HG03354 (cell line): ENCODE measurements around the gene CLMN.
"Not testable (repeated sequence)": the region's sequence is repeated elsewhere in the genome, so short reads cannot be mapped to it uniquely, and the experiment has no call there.

Source experiments
- ATAC-seq: cut with Tn5 transposase; IDR thresholded peaks from one replicate; pipeline ENCODE4 v1.9.1; 2021; ENCODE audit warnings: mild to moderate bottlenecking; ENCODE audit not compliant: unreplicated experiment, poor library complexity, severe bottlenecking

Gene CLMN

GRCh38 chr14:95188380-95188779 lies 131.3 kb downstream of the CLMN start:
- ATAC-seq = no peak

DNA sequence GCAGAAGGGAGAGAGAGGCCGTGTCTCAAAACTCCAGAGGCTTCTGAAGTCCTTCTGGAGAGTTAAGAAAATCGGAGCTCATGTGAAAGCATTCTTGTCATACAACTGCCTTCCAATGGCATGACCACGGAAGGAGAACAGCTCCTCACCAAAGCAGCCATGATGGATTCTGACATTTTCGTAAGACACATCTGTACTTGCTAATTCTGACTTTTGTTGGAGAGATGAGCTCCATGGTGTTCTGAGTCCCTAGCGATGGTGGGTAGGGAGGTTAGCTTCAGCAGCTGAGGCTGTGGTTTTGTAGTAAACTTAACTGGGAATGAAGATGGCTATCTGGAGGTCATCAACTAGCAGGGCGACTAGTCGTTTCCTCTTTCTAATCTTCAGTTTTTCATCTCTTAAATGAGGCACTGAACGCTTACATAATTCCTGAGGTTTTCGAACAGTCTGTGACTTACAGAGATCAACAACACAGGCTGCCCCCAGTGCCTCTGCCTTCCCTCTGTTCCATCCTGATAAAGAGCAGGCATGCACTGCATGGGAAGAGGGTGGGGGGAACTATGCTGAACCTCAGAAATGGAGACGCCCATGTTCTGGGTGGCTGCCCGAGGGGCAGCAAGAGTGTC lies 133.8 kb downstream of the CLMN start:
- no peak for ATAC-seq

DNA sequence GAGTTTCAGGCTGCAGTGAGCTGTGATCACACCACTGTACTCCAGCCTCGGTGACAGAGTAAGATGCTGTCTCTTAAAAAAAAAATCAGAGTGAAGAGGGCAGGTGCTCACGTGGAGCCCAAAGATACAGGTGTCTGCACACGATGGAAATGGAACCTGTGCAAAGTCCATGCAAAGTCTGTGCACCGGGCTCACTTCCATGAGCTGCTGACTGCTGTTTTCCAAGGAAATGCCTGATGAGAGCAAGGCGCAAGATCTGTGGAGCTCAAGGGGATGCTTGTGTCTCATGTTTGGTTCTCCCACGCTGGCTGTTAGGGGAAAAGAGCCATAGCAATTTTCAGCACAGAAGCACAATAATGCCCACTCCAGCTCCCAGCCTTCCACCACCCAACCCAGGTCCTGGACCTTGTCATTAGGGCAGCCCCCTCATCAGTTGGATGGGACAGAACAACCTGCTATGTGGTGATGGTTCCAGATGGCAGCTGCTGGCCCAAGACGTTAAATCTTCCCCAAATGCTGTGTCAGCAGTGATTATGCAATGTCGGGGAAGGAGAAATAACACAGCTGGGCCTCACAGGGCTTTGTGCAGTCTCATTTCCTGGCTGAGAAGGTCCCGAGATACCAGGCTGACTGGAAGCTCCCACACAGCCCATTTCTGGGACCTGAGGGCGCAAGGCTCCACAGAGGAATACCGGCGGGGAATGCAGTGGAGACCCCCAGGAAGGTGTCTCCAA lies 134.5 kb downstream of the CLMN start:
- ATAC-seq = no peak

- ATAC-seq = no peak
These were observed 135.3 kb downstream of the CLMN start for GRCh38 chr14:95184413-95184790.

DNA sequence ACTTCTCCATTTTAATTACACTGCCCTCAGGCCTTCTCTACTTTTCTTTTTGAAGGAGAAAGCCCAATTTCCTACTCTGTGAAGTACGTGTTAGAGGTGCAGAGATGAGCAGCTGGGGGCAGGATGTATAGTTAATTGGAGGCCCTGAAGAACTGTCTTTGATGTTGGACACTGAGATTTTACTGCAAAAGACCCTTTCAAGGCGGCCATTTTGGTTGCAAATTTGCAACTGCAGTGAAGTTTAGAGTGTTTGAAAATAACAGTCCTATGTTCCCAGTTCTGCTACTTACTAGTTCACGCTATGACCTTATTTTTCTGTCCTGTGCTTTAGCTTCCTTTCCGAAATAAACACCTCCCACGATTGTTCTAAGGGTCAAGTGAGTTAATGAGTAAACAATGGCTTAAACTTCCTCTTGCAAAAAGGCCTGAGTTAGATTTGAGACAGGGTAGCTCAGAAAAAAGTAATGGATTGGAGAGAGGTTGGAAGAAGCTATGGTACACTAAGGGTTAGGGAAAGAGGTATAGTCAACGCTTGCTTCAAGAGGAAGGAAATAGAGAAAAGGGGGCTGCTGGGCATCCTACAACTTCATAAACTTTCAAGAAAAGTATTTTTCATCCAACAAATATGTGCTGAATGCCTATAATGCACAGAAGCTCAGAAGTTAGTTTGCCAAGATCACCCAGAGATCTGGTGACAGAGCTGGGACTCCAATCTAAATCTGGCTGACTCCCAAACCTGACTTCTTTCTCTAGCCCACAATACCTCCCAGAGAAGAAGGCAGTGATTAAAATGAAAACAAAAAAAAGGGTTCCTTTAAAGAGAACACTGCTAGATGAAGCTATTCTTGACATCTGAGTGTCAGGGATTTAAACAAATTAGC lies 135.9 kb downstream of the CLMN start:
- ATAC-seq = peak; percentile 54

- ATAC-seq = no peak
These were observed 136.6 kb downstream of the CLMN start for GRCh38 chr14:95183082-95183481.

GRCh38 chr14:95182379-95182778 lies 137.3 kb downstream of the CLMN start:
- ATAC-seq = no peak

- ATAC-seq = no peak
These were observed 138.6 kb downstream of the CLMN start for GRCh38 chr14:95180966-95181741.

- not testable (repeated sequence) for ATAC-seq
These were observed 144.0 kb downstream of the CLMN start for GRCh38 chr14:95175670-95176069.

DNA sequence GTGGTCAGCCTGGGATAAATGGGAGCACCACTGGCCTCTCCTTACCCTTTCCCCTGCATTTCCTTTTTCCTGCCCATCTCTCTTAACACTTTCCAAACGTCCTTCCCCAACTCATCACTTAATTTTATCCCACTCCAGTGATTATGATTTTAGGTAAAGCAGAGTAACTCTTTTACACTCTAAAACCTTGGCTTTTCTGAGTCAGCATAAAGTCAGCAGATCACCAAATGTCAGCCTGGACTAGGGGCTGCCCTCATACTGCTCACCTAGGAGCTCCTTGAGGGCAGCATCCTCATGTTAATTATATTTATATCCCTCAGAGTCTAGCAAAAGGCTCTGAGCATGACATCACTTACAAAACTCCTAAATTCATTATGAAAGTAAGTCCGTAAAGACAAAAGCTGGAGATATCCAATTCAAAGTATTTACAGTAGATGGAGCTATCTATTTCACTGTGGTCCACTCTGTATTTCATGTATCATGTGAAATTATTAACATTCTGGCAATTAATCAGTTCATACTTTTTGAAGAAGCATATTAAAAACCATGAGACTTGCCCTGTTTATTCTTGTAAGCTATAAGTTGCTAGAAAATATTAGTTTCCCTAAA lies 145.4 kb downstream of the CLMN start:
- no peak for ATAC-seq

DNA sequence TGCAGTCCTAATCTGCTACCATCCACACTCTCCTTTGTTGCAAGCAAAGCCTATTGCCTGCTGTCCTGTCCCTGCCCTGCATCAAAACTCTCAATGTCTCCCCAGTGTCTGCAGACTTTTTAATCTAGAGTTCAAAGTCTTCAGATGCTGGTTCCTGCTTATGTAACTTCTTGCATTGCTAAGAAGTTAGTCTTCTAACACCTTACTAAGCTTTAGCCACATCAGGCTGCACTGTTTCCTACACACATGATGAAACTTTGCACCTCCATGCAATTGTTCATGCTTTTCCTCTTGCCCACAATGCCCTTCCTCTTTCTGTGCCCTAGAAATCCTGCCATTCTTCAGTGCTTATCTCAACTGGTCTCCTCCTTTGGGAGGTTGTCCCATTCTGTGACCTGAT lies 146.2 kb downstream of the CLMN start:
- no peak for ATAC-seq

DNA sequence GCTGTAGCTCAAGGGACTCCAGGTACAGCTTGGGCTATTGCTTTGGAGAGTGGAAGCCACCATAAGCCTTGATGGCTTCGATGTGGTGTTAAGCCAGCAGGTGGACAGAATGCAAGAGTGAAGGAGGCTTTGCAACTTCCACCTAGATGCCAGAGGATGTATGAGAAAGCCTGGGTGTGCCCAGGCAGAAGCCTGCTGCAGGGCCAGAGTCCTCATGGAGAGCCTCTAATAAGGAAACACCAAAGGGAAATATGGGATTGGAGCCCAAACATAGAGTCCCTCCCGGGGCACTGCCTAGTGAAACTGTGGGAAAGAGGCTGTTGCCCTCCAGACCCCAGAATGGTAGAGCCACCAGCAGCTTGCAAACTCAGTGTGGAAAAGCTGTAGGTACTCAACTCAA lies 152.5 kb downstream of the CLMN start:
- ATAC-seq = no peak

- no peak for ATAC-seq
These were observed 154.2 kb downstream of the CLMN start for GRCh38 chr14:95165517-95165916.

DNA sequence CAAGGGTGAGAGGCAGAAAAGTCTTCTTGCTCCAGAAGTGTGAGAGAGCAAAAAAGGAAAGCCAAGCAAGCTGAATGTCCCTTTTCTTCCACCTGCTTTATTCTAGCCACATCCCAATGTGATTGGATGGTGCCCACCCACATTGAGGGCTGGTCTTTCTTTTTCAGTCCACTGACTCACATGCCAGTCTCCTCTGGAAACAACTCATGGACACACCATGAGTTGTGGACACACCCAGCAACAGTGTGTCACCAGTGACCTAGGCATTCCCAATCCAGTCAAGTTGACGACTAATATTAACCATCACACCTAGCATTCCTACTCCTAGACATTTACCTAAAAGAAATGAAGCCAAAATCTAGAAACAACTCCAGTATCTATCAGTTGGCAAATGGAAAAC lies 155.2 kb downstream of the CLMN start:
- no peak for ATAC-seq

DNA sequence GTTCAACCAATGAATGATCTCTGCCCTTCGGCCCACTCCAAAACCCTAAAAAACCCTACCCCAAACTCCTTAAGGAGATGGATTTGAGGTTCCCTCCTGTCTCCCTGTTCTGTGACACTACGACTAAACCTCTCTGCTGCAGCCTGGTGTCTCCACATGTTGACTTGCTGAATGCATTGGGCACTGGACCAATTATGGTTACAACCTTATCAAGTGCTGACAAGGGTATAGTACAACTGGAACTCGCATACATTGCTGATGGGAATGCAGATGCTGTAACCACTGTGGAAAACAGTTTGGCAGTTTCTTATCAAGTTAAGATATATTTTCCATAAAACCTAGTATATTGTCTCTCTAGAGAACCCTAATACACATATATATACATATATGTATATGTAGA lies 156.0 kb downstream of the CLMN start:
- ATAC-seq = no peak

GRCh38 chr14:95163132-95163531 lies 156.6 kb downstream of the CLMN start:
- no peak for ATAC-seq

DNA sequence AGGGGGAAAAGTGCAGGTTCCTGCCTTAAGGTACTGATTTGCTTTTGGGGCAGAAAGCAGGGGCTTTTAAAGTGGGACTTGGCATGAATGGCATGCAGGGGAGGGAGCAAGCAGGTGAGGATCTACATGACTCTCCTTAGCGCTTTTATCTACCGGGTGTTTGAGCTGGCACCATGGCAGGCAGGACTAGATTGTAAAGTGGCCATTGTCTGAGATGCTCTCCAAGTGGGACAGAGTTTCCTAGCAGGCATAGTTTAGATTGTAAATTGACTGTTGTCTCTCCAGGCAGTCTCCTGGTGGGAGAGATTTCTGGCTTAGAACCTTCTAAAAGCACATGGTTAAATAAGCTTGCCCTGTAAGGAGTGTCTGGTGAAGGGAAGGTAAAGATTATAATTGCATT lies 157.1 kb downstream of the CLMN start:
- ATAC-seq = no peak

DNA sequence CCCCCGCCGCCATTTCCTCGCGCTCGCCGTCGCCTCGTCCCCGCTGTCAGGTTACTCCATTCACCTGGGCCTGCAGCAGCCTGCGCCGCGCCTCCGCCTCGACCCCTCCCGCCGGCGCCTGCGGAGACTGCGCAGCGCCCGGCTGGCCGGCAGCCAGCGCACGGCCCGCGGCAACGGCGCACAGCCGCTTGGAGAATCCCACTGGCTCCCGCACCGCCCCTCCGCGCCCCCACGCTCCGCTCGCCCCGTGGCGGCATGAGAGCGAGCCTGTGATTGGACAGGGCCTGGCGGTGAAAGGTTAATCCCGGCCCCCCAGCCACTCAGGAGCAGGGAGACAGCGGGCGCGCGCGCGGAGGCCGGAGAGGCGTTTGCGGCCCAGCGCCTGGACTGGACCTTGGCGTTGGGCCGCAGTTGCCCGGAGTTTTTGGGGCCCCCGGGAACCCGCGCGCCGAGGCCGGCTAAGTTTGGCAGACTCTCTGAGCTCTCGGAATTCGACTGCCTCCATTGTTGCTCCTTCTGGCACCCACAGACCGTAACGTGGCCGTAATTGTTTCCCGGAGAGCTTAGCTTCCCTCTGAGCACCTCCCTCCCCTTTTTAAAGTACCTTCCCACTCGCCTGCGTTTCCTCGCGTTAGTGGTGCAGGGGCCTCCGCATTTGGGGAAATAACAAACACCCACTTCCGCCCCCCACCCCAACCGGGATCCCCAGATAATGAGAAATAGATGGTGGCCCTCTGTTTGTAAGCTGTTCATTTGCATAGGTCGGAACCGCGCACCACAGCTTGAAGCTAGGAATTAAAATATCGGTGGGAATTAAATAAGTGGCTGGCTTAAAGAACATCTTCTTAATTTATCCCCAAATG lies 162.2 kb downstream of the CLMN start, which contains the start of gene DICER1:
Gene DICER1 (minus strand): TSS at position 203 of the 863 bp plus-strand sequence. CDS start 24,071 bp downstream, outside the sequence.
- ATAC-seq = peak; percentile 79

DNA sequence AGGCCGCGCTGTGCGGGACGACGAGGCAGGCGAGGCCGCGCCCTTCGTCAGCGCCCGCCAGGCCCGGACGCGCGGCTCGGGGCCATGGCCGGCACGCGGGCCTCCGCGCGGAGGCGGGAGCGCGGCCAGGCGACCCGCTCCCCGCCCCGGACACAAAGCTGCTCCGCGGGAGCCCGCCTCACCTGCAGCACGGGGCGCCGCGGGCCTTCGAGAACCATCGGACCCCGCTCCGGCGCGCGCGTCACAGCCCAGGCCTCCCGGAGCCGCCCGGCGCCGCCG lies 162.7 kb downstream of the CLMN start:
- ATAC-seq = peak; percentile 38
